ENCODE data around the gene LAMC2.
A peak's percentile ranks its signal among the peaks of the same experiment; 100 is the strongest.

The LAMC2 gene

DNA sequence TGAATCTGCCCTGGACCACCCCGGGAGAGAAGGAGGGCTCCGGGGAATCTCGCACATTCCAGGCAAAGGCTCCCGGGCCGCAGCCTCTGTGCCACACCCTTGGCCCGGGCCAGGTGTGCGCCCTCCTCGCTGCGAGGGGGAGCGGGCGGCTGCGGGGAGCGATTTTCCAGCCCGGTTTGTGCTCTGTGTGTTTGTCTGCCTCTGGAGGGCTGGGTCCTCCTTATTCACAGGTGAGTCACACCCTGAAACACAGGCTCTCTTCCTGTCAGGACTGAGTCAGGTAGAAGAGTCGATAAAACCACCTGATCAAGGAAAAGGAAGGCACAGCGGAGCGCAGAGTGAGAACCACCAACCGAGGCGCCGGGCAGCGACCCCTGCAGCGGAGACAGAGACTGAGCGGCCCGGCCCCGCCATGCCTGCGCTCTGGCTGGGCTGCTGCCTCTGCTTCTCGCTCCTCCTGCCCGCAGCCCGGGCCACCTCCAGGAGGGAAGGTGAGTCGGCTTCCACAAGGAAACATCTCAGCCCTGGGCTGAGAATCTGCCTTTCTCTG is at the start of gene LAMC2:
LAMC2 (plus strand) TSS at position 324 of the 550 bp plus-strand sequence; CDS start at position 413, 89 bp downstream.
- TF ChIP-seq, protein P1, sequence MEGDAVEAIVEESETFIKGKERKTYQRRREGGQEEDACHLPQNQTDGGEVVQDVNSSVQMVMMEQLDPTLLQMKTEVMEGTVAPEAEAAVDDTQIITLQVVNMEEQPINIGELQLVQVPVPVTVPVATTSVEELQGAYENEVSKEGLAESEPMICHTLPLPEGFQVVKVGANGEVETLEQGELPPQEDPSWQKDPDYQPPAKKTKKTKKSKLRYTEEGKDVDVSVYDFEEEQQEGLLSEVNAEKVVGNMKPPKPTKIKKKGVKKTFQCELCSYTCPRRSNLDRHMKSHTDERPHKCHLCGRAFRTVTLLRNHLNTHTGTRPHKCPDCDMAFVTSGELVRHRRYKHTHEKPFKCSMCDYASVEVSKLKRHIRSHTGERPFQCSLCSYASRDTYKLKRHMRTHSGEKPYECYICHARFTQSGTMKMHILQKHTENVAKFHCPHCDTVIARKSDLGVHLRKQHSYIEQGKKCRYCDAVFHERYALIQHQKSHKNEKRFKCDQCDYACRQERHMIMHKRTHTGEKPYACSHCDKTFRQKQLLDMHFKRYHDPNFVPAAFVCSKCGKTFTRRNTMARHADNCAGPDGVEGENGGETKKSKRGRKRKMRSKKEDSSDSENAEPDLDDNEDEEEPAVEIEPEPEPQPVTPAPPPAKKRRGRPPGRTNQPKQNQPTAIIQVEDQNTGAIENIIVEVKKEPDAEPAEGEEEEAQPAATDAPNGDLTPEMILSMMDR (conservative IDR thresholded peaks at IDR 0.05; ENCODE audit: control insufficient read depth, insufficient read depth, low read depth, low read length) = no peak
- H3K4me3 ChIP-seq (ENCODE audit: control insufficient read depth, low read depth, low read length) = no peak within 1 kb of the TSS
- no peak for DNase-seq (ENCODE audit: low read depth)

DNA sequence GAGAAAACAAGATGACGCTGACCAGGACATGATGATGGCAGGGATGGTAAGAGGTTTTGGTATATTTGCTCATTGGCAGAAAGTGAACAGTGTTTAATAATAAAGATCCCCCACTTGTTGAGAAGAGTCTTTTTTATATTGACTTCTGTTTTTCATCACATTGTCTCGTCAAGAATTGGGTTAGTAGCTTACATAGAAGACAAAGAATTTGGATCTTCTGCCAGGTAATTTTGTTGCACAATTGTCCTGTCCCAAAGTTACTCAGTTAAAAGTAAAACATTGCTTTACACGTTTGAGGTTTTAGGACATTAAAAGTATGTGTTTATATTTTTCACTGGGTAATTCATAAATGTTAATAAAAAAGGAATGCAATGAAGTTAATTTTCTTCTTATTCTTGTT is 48.3 kb upstream of the LAMC2 start:
- peak; percentile 74 for DNase-seq (ENCODE audit: low read depth)
- H3K4me3 ChIP-seq (ENCODE audit: control insufficient read depth, low read depth, low read length) = no peak overlapping the region
- TF ChIP-seq, protein P1 (conservative IDR thresholded peaks at IDR 0.05; ENCODE audit: control insufficient read depth, insufficient read depth, low read depth, low read length) = no peak

DNA sequence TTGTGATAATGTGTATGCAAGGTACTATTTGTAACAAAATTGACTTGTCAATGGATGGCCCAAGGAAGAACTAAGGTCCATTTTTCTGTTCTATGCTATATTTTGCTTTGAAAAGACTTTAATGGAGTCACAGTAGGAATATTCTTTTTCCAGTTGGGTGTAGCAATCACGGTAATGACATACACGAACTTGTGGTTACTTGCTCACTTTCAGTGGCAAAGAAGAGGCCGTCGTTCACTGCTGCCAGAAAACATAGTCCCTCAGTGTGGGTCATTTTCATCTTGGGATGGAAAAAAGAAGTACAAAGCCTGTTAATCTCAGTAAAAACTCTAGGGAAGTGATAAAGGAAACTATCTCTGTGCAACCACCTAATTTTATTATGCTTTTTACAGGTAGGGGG is 47.8 kb upstream of the LAMC2 start:
- no peak overlapping the region for H3K4me3 ChIP-seq (ENCODE audit: control insufficient read depth, low read depth, low read length)
- peak; percentile 54 for DNase-seq (ENCODE audit: low read depth)
- TF ChIP-seq, protein P1 (conservative IDR thresholded peaks at IDR 0.05; ENCODE audit: control insufficient read depth, insufficient read depth, low read depth, low read length) = no peak

DNA sequence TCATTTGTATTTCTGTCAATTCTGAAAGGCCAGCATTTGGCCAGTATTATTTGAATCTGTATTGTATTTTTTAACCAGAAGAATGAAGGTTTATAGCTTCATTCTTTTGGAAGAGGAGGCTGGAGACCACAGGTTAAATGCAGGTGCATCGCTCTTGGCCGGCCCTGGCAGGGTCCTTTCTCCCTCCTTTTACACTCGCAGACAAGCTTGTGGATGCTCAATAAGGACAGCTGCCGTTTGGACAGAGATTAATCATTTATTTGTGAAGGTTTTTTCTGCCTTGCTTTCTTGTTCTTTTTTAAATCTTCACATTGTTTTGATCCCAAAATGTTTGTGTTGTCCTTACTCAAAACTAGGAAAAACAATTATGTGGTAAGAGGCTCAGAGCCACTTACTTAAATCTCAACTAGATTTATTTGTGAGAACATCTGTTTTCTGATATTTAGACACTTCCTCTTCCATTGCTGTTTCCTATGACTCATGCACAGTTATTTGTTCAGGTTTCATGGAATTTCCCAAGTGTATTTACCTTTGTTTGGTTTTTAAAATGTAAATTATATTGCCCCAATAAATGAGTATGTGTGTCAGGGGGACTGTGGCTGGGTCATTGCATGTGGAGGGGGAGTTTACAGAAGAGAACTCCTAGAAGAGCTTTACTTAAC is 46.7 kb upstream of the LAMC2 start:
- H3K4me3 ChIP-seq (ENCODE audit: control insufficient read depth, low read depth, low read length) = no peak overlapping the region
- peak; percentile 75 for DNase-seq (ENCODE audit: low read depth)
- TF ChIP-seq, protein P1 (conservative IDR thresholded peaks at IDR 0.05; ENCODE audit: control insufficient read depth, insufficient read depth, low read depth, low read length) = no peak

DNA sequence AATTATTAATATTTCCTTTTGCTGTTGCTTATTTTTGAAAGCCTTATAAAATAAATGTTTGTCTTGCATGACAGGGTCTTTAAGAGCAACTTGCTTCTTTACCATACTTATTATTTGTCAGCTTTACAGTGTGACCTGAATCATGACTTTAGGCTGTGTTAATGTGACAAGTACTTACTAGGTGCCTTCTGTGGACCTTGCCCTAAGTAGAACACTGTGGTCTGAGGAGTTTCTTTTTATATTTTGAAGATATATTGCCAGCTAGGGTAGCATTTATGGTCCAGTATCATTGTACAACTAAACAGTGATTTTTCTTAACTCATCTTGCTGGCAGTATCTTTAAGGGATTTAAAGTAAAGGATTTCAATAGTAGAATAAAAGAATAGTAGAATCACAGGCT is 45.4 kb upstream of the LAMC2 start:
- DNase-seq (ENCODE audit: low read depth) = no peak
- H3K4me3 ChIP-seq (ENCODE audit: control insufficient read depth, low read depth, low read length) = no peak overlapping the region
- TF ChIP-seq, protein P1 (conservative IDR thresholded peaks at IDR 0.05; ENCODE audit: control insufficient read depth, insufficient read depth, low read depth, low read length) = no peak

DNA sequence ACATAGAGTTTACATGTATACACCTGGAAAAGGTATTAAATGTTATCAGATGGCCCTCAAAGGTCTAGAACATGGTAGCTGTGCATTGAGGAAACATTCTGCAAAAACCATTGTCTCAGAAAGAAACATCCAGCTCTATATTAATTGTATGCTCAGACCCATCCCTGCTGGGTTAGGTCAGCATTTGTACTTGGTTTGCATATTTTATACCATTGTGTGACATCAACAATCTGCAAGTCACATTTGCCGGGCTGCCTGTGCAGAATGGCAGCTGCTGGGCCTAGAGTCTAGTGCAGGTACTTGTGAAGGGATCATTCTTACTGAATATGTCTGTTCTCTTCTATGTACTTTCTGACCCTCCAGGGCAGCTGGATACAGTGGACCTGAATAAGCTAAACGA is 43.9 kb upstream of the LAMC2 start:
- H3K4me3 ChIP-seq (ENCODE audit: control insufficient read depth, low read depth, low read length) = no peak overlapping the region
- no peak for DNase-seq (ENCODE audit: low read depth)
- TF ChIP-seq, protein P1 (conservative IDR thresholded peaks at IDR 0.05; ENCODE audit: control insufficient read depth, insufficient read depth, low read depth, low read length) = no peak

Data from fibroblast of mammary gland (primary cell).